CD14-positive monocyte (primary cell): ENCODE measurements around the gene CD96. TPM values are rescaled to one million over a fixed set of nuclear protein-coding genes. Genes with fewer than 3 reads are reported as not detected.

ENCODE experiments used
- DNase-seq, 3 donors: peaks; one replicate each; pipeline ENCODE4 v3.0.0-alpha.2; 2011 to 2022
- H2AFZ ChIP-seq: 2 replicates; pipeline ENCODE4 v1.6.0; 2012; ENCODE audit warnings: mild to moderate bottlenecking, low read depth, low read length, inconsistent platforms; ENCODE audit not compliant: insufficient read depth, poor library complexity, severe bottlenecking
- H3K27ac ChIP-seq, 2 donors: 1 replicate in 1 of 2; 2 replicates in 1 of 2; pipeline ENCODE4 v1.5.1; 2012 to 2013; ENCODE audit warnings: low read length in 2 of 2, control low read depth in 1 of 2, inconsistent platforms in 1 of 2, low read depth in 1 of 2, mild to moderate bottlenecking in 1 of 2
- H3K27me3 ChIP-seq, 2 donors: one replicate each; pipeline versions ENCODE4 v1.6.0 to v1.6.1; 2011 to 2013; ENCODE audit warnings: low read length in 2 of 2; ENCODE audit not compliant: control insufficient read depth in 2 of 2, insufficient read depth in 2 of 2
- H3K36me3 ChIP-seq, 2 donors: replicated peaks in 1 of 2; 1 replicate in 1 of 2; 2 replicates in 1 of 2; pipeline versions ENCODE4 v1.5.1 to v1.6.1; 2012 to 2013; ENCODE audit warnings: low read length in 2 of 2, control low read depth in 1 of 2, inconsistent platforms in 1 of 2, mild to moderate bottlenecking in 1 of 2; ENCODE audit not compliant: insufficient read depth in 2 of 2, control insufficient read depth in 1 of 2
- H3K4me1 ChIP-seq, 2 donors: 1 replicate in 1 of 2; 2 replicates in 1 of 2; pipeline versions ENCODE4 v1.5.1 to v1.6.1; 2012 to 2013; ENCODE audit warnings: low read length in 2 of 2, control low read depth in 1 of 2, inconsistent platforms in 1 of 2, mild to moderate bottlenecking in 1 of 2, moderate library complexity in 1 of 2; ENCODE audit not compliant: insufficient read depth in 2 of 2, control insufficient read depth in 1 of 2
- H3K4me2 ChIP-seq: replicated peaks from 2 replicates; pipeline ENCODE3; 2012; ENCODE audit warnings: low read length, moderate library complexity, mild to moderate bottlenecking; ENCODE audit not compliant: poor library complexity, severe bottlenecking; ENCODE audit errors: extremely low read depth
- H3K4me3 ChIP-seq, 3 experiments: fragments of 200-600 bp in 1 of 3; sonication (generic) in 1 of 3; replicated peaks in 1 of 3; 1 replicate in 2 of 3; 2 replicates in 1 of 3; pipeline ENCODE4 v1.5.1; 2011 to 2013; ENCODE audit warnings: low read length in 3 of 3, mild to moderate bottlenecking in 3 of 3, control low read depth in 2 of 3, low read depth in 2 of 3, inconsistent platforms in 1 of 3, moderate library complexity in 1 of 3
- H3K79me2 ChIP-seq: 2 replicates; pipeline ENCODE4 v1.6.0; 2012; ENCODE audit warnings: mild to moderate bottlenecking, control low read depth, inconsistent platforms, low read length, moderate library complexity; ENCODE audit not compliant: insufficient read depth
- H3K9ac ChIP-seq: 2 replicates; pipeline ENCODE4 v1.6.0; 2017; ENCODE audit warnings: low read length, mild to moderate bottlenecking; ENCODE audit not compliant: insufficient read depth, poor library complexity, severe bottlenecking
- H3K9me3 ChIP-seq, 2 donors: replicated peaks in 1 of 2; 1 replicate in 1 of 2; 2 replicates in 1 of 2; pipeline versions ENCODE4 v1.5.1 to v1.6.1; 2012 to 2013; ENCODE audit warnings: low read length in 2 of 2, control low read depth in 1 of 2; ENCODE audit not compliant: control insufficient read depth in 1 of 2, insufficient read depth in 1 of 2
- H4K20me1 ChIP-seq: 2 replicates; pipeline ENCODE4 v1.6.0; 2012; ENCODE audit warnings: mild to moderate bottlenecking, low read length, control low read depth, moderate library complexity; ENCODE audit not compliant: insufficient read depth
- H3K27ac Mint-ChIP-seq, 7 donors: one replicate each; pipeline ENCODE4 v1.8.0; 2020; ENCODE audit warnings: mild to moderate bottlenecking in 7 of 7, mixed read lengths in 7 of 7, moderate library complexity in 6 of 7, inconsistent platforms in 2 of 7
- H3K27me3 Mint-ChIP-seq, 3 donors: one replicate each; pipeline ENCODE4 v1.8.0; 2021 to 2022; ENCODE audit warnings: low read depth in 3 of 3, mild to moderate bottlenecking in 3 of 3, mixed read lengths in 3 of 3, moderate library complexity in 3 of 3, inconsistent platforms in 1 of 3
- H3K36me3 Mint-ChIP-seq, 2 donors: one replicate each; pipeline ENCODE4 v1.8.0; 2020; ENCODE audit warnings: mixed read lengths in 2 of 2, inconsistent platforms in 1 of 2, mild to moderate bottlenecking in 1 of 2
- H3K4me1 Mint-ChIP-seq: one replicate; pipeline ENCODE4 v1.8.0; 2020; ENCODE audit warnings: mild to moderate bottlenecking, mixed read lengths
- H3K4me3 Mint-ChIP-seq, 2 donors: one replicate each; pipeline ENCODE4 v1.8.0; 2020; ENCODE audit warnings: mild to moderate bottlenecking in 2 of 2, mixed read lengths in 2 of 2, moderate library complexity in 1 of 2
- H3K9me3 Mint-ChIP-seq, 7 donors: one replicate each; pipeline ENCODE4 v1.8.0; 2020 to 2022; ENCODE audit warnings: mixed read lengths in 7 of 7, mild to moderate bottlenecking in 6 of 7, moderate library complexity in 6 of 7, inconsistent platforms in 2 of 7
- WGBS: methylation state at CpG from one replicate; pipeline ENCODE4 v1.1.5; 2013; ENCODE audit warnings: missing lambda C conversion rate; ENCODE audit not compliant: insufficient coverage; 5-methylcytosine and 5-hydroxymethylcytosine counted together
- intact Hi-C, 2 donors: fragments of 100-400 bp; cut with micrococcal nuclease; formaldehyde crosslinking; loops; one replicate each; pipeline versions ENCODE4 v1.15.0 to v1.15.1; 2023
- polyA plus RNA-seq, 3 donors: library from polyadenylated mRNA; depleted of rRNA in 1 of 3; unstranded in 2 of 3; stranded (reverse) in 1 of 3; fragments of 300-500 nt in 2 of 3; fragments of >200 nt in 1 of 3; fragmentation: Illumina TruSeq in 2 of 3; gene quantifications; 1 replicate in 2 of 3; 2 replicates in 1 of 3; pipeline ENCODE4 v1.2.3, GENCODE V29; 2012 to 2021
- TF ChIP-seq, protein P1 (sequence below): fragments of 200-600 bp; IDR thresholded peaks from one replicate; pipeline ENCODE4 v1.8.0; 2022; ENCODE audit warnings: antibody characterized with exemption, mild to moderate bottlenecking

Gene CD96
- polyA plus RNA-seq, 3 donors: 0.05 to 0.97 (median 0.33) TPM

GRCh38 chr3:111610612-111611054 lies 68.6 kb downstream of the CD96 start:
- Mint-ChIP-seq H3K4me3 (no peak overlapping the region), H3K9me3 (peaks cover 0 to 1% (median 0%) of the 10 kb centered on the region in 7 donors), H3K4me1 (peaks cover under 1% of the 10 kb centered on the region), H3K27ac (no peak overlapping the region), H3K27me3 (peaks cover 0 to 2% (median 1%) of the 10 kb centered on the region in 3 donors), H3K36me3 (no peaks in the 10 kb centered on the region)
- Histone ChIP-seq H3K4me3 (no peak overlapping the region), H2AFZ (no peak overlapping the region), H3K79me2 (no peaks in the 10 kb centered on the region), H3K36me3 (no peaks in the 10 kb centered on the region), H3K4me1 (no peaks in the 10 kb centered on the region), H3K4me2 (no peak overlapping the region), H3K9ac (no peak overlapping the region), H3K27me3 (no peaks in the 10 kb centered on the region), H4K20me1 (no peaks in the 10 kb centered on the region), H3K9me3 (no peaks in the 10 kb centered on the region), H3K27ac (no peak overlapping the region)
- 88% methylated on average over 4 of the region's 8 CpGs for WGBS
- TF ChIP-seq, protein P1, sequence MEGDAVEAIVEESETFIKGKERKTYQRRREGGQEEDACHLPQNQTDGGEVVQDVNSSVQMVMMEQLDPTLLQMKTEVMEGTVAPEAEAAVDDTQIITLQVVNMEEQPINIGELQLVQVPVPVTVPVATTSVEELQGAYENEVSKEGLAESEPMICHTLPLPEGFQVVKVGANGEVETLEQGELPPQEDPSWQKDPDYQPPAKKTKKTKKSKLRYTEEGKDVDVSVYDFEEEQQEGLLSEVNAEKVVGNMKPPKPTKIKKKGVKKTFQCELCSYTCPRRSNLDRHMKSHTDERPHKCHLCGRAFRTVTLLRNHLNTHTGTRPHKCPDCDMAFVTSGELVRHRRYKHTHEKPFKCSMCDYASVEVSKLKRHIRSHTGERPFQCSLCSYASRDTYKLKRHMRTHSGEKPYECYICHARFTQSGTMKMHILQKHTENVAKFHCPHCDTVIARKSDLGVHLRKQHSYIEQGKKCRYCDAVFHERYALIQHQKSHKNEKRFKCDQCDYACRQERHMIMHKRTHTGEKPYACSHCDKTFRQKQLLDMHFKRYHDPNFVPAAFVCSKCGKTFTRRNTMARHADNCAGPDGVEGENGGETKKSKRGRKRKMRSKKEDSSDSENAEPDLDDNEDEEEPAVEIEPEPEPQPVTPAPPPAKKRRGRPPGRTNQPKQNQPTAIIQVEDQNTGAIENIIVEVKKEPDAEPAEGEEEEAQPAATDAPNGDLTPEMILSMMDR: no peak
- intact Hi-C loops: no loop called here
- DNase-seq: no peak

GRCh38 chr3:111613294-111613693 lies 71.3 kb downstream of the CD96 start:
- H3K4me1 ChIP-seq: no peaks in the 10 kb centered on the region
- Mint-ChIP-seq H3K4me3 (no peak overlapping the region), H3K9me3 (peaks cover 5 to 15% (median 9%) of the 10 kb centered on the region in 7 donors), H3K36me3 (no peaks in the 10 kb centered on the region), H3K27ac (no peak overlapping the region), H3K4me1 (peaks cover 3% of the 10 kb centered on the region), H3K27me3 (peaks cover 0 to 3% (median 2%) of the 10 kb centered on the region in 3 donors)
- no peak overlapping the region for H3K9ac ChIP-seq
- WGBS: 100% methylated on average over 1 of the region's 1 CpG
- DNase-seq: no peak
- no peaks in the 10 kb centered on the region for H3K79me2 ChIP-seq
- no peak overlapping the region for H3K27ac ChIP-seq
- no peak overlapping the region for H2AFZ ChIP-seq
- no peaks in the 10 kb centered on the region for H4K20me1 ChIP-seq
- H3K4me2 ChIP-seq: no peak overlapping the region
- H3K36me3 ChIP-seq: no peaks in the 10 kb centered on the region
- intact Hi-C loops: no loop called here
- peaks cover 0 to 18% of the 10 kb centered on the region in 2 donors for H3K9me3 ChIP-seq
- H3K4me3 ChIP-seq: no peak overlapping the region
- no peaks in the 10 kb centered on the region for H3K27me3 ChIP-seq
- TF ChIP-seq, protein P1: no peak
